IMR-90 (cell line): Measurements from ENCODE around the gene ACP6. TPM values are rescaled to one million over a fixed set of nuclear protein-coding genes. Genes with fewer than 3 reads are reported as not detected.

Experiments used
- ATAC-seq: fragments of 200-7000 bp; cut with Tn5 transposase; 2 replicates; pipeline ENCODE4 v1.9.1; 2020; ENCODE audit warnings: low read depth, mild to moderate bottlenecking, moderate library complexity
- BruUV-seq: library from RNA; stranded (reverse); fragments of 400-500 nt; replicated peaks from 2 replicates; lab custom pipeline; 2021; lab: Mats Ljungman, UMichigan
- CTCF ChIA-PET: fragments of 300-600 bp; formaldehyde crosslinking; extraction: SDS; loops from one replicate; lab custom pipeline; 2021; ENCODE audit warnings: antibody characterized with exemption; lab: Yijun Ruan, JAX
- POLR2A ChIA-PET: fragments of 300-600 bp; sonication (Branson Sonifier 250); formaldehyde crosslinking; loops from one replicate; lab custom pipeline; 2022; ENCODE audit warnings: antibody characterized with exemption; ENCODE audit not compliant: unreplicated experiment; lab: Charles Lee
- DNase-seq: peaks from one replicate; pipeline ENCODE4 v3.0.0; 2013
- H2AFZ ChIP-seq: replicated peaks from 2 replicates; pipeline ENCODE3; 2013; ENCODE audit warnings: low read length, mild to moderate bottlenecking; ENCODE audit not compliant: poor library complexity
- H2AK5ac ChIP-seq: 2 replicates; pipeline ENCODE4 v1.6.1; 2013; ENCODE audit warnings: low read depth, low read length, inconsistent platforms
- H2AK9ac ChIP-seq: replicated peaks from 2 replicates; pipeline ENCODE3; 2013; ENCODE audit warnings: mild to moderate bottlenecking, low read depth, low read length, moderate library complexity; ENCODE audit not compliant: poor library complexity
- H2BK120ac ChIP-seq: 2 replicates; pipeline ENCODE4 v1.6.1; 2013; ENCODE audit warnings: low read depth, low read length, inconsistent platforms
- H2BK15ac ChIP-seq: 3 replicates; pipeline ENCODE4 v1.6.1; 2013; ENCODE audit warnings: low read depth, low read length, inconsistent platforms
- H2BK20ac ChIP-seq: 2 replicates; pipeline ENCODE4 v1.6.1; 2013; ENCODE audit warnings: low read depth, mild to moderate bottlenecking, inconsistent platforms, low read length, moderate library complexity
- H2BK5ac ChIP-seq: 2 replicates; pipeline ENCODE4 v1.6.1; 2013; ENCODE audit warnings: mild to moderate bottlenecking, low read depth, low read length, inconsistent platforms; ENCODE audit not compliant: poor library complexity, severe bottlenecking
- H3K14ac ChIP-seq: replicated peaks from 2 replicates; pipeline ENCODE4 v1.6.1; 2013; ENCODE audit warnings: low read depth, low read length, inconsistent platforms
- H3K18ac ChIP-seq: 2 replicates; pipeline ENCODE4 v1.6.1; 2013; ENCODE audit warnings: low read depth, low read length, control low read depth
- H3K23ac ChIP-seq: 2 replicates; pipeline ENCODE4 v1.6.1; 2013; ENCODE audit warnings: low read depth, low read length, inconsistent platforms
- H3K27ac ChIP-seq: 2 replicates; pipeline ENCODE4 v1.5.1; 2013; ENCODE audit warnings: mild to moderate bottlenecking, control low read depth, low read length; ENCODE audit not compliant: insufficient read depth
- H3K27me3 ChIP-seq: 2 replicates; pipeline ENCODE4 v1.6.1; 2013; ENCODE audit warnings: low read length; ENCODE audit not compliant: control insufficient read depth, insufficient read depth
- H3K36me3 ChIP-seq: 2 replicates; pipeline ENCODE4 v1.6.1; 2013; ENCODE audit warnings: low read length, mixed read lengths; ENCODE audit not compliant: control insufficient read depth, insufficient read depth
- H3K4ac ChIP-seq: 2 replicates; pipeline ENCODE4 v1.6.1; 2013; ENCODE audit warnings: low read depth, low read length, inconsistent platforms
- H3K4me1 ChIP-seq: 2 replicates; pipeline ENCODE4 v1.6.1; 2013; ENCODE audit warnings: low read length, mixed read lengths; ENCODE audit not compliant: control insufficient read depth, insufficient read depth
- H3K4me2 ChIP-seq: 2 replicates; pipeline ENCODE4 v1.6.1; 2013; ENCODE audit warnings: low read depth, mild to moderate bottlenecking, control low read depth, low read length, moderate library complexity
- H3K4me3 ChIP-seq: 2 replicates; pipeline ENCODE4 v1.5.1; 2013; ENCODE audit warnings: low read depth, mild to moderate bottlenecking, control low read depth, low read length, moderate library complexity; ENCODE audit not compliant: insufficient read depth
- H3K56ac ChIP-seq: 2 replicates; pipeline ENCODE4 v1.6.1; 2013; ENCODE audit warnings: low read length, inconsistent platforms; ENCODE audit not compliant: insufficient read depth; ENCODE audit errors: extremely low read depth
- H3K79me1 ChIP-seq, 2 experiments: 2 replicates each; pipeline ENCODE4 v1.6.1; 2013; ENCODE audit warnings: low read length in 2 of 2, inconsistent platforms in 1 of 2, low read depth in 1 of 2
- H3K9ac ChIP-seq: 2 replicates; pipeline ENCODE4 v1.6.1; 2013; ENCODE audit warnings: low read depth, low read length, control low read depth
- H3K9me1 ChIP-seq: 2 replicates; pipeline ENCODE4 v1.6.1; 2013; ENCODE audit warnings: low read length, inconsistent platforms; ENCODE audit not compliant: insufficient read depth
- H3K9me3 ChIP-seq: 2 replicates; pipeline ENCODE4 v1.6.1; 2013; ENCODE audit warnings: low read length; ENCODE audit not compliant: control insufficient read depth, insufficient read depth
- H4K20me1 ChIP-seq: 2 replicates; pipeline ENCODE4 v1.6.1; 2013; ENCODE audit warnings: low read length, inconsistent platforms; ENCODE audit not compliant: insufficient read depth
- H4K5ac ChIP-seq: 2 replicates; pipeline ENCODE4 v1.6.1; 2013; ENCODE audit warnings: mild to moderate bottlenecking, low read depth, low read length, control low read depth
- H4K8ac ChIP-seq, 2 experiments: 2 replicates each; pipeline ENCODE4 v1.6.1; 2013; ENCODE audit warnings: low read depth in 2 of 2, low read length in 2 of 2, control low read depth in 1 of 2, inconsistent platforms in 1 of 2
- H4K91ac ChIP-seq: 2 replicates; pipeline ENCODE4 v1.6.1; 2013; ENCODE audit warnings: low read depth, low read length, inconsistent platforms; ENCODE audit not compliant: insufficient read depth
- BHLHE40 ChIP-seq: fragments of 150-350 bp; IDR thresholded peaks from 2 replicates; pipeline ENCODE4 v1.6.1; 2016; ENCODE audit warnings: mild to moderate bottlenecking, low read depth, low read length
- CEBPB ChIP-seq: IDR thresholded peaks from 2 replicates; pipeline ENCODE4 v1.6.1; 2012; ENCODE audit warnings: low read depth, low read length, improper control_type of control experiment
- CTCF ChIP-seq: conservative IDR thresholded peaks from 2 replicates; pipeline ENCODE4 v1.5.1; 2012; ENCODE audit warnings: mild to moderate bottlenecking, low read depth, low read length, improper control_type of control experiment
- FOS ChIP-seq: fragments of 150-350 bp; IDR thresholded peaks from 2 replicates; pipeline ENCODE4 v1.6.1; 2016; ENCODE audit warnings: low read depth, low read length
- MAZ ChIP-seq: IDR thresholded peaks from 2 replicates; pipeline ENCODE4 v1.6.1; 2012; ENCODE audit warnings: low read depth, mild to moderate bottlenecking, low read length, improper control_type of control experiment, moderate library complexity, borderline replicate concordance
- RAD21 ChIP-seq: IDR thresholded peaks from 2 replicates; pipeline ENCODE4 v1.6.1; 2012; ENCODE audit warnings: low read length, improper control_type of control experiment
- RCOR1 ChIP-seq: IDR thresholded peaks from 2 replicates; pipeline ENCODE4 v1.6.1; 2012; ENCODE audit warnings: mild to moderate bottlenecking, low read length, improper control_type of control experiment; ENCODE audit not compliant: insufficient replicate concordance
- RFX5 ChIP-seq: IDR thresholded peaks from 2 replicates; pipeline ENCODE4 v1.8.0; 2012; ENCODE audit warnings: low read depth, mild to moderate bottlenecking, low read length, moderate library complexity
- WGBS, 2 experiments: methylation state at CpG; one replicate each; pipeline versions ENCODE4 v1.1.5 to v1.1.7; 2013; ENCODE audit warnings: missing lambda C conversion rate in 2 of 2; ENCODE audit not compliant: insufficient read length in 1 of 2; ENCODE audit errors: extremely low coverage in 2 of 2; 5-methylcytosine and 5-hydroxymethylcytosine counted together
- dilution Hi-C: fragments of 300-500 bp; cut with HindIII; formaldehyde crosslinking; loops from one replicate; pipeline ENCODE4 v1.14.3; 2018; ENCODE audit warnings: low sequenced_read_pairs; ENCODE audit not compliant: unreplicated experiment
- in situ Hi-C: fragments of 300-500 bp; cut with MboI; formaldehyde crosslinking; loops from 3 replicates; pipeline ENCODE4 v1.14.3; 2019; ENCODE audit warnings: low sequenced_read_pairs, inconsistent platforms, mixed read lengths
- intact Hi-C: fragments of 100-400 bp; cut with micrococcal nuclease; formaldehyde crosslinking; loops from 2 replicates; pipeline ENCODE4 v1.10.0; 2022
- polyA plus RNA-seq, 3 experiments: library from polyadenylated mRNA; depleted of rRNA; stranded (reverse); fragments of >200 nt; gene quantifications; 2 replicates each; pipeline ENCODE4 v1.2.3, GENCODE V29; 2012; ENCODE audit warnings: low replicate concordance in 1 of 3
- total RNA-seq: library from RNA; depleted of rRNA; stranded (reverse); fragments of >200 nt; gene quantifications from 2 replicates; pipeline ENCODE4 v1.2.3, GENCODE V29; 2012
- TF ChIP-seq, protein P1 (sequence below): fragments of 150-350 bp; IDR thresholded peaks from 2 replicates; pipeline ENCODE4 v1.6.1; 2016; ENCODE audit warnings: low read depth, mild to moderate bottlenecking, low read length, moderate library complexity, borderline replicate concordance

ACP6 gene
- total and polyA plus RNA-seq, 2 of the 4 experiments (the other 2 are of a cell fraction), result 2.5 to 8.2 TPM

DNA sequence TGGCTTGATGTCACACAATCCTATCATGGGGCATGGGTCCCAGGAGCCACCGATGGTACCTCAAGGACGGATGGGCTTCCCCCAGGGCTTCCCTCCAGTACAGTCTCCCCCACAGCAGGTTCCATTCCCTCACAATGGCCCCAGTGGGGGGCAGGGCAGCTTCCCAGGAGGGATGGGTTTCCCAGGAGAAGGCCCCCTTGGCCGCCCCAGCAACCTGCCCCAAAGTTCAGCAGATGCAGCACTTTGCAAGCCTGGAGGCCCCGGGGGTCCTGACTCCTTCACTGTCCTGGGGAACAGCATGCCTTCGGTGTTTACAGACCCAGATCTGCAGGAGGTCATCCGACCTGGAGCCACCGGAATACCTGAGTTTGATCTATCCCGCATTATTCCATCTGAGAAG, 46.3 kb downstream of the ACP6 start:
- ChIA-PET POLR2A (no interaction called here), CTCF (no interaction called here)
- Histone ChIP-seq H3K27ac (no peak overlapping the region), H3K9me1 (peaks cover 3% of the 10 kb centered on the region; the same call in 1 of the 2 replicates), H2AFZ (no peak overlapping the region), H3K27me3 (no peaks in the 10 kb centered on the region), H4K20me1 (no peaks in the 10 kb centered on the region), H3K4me1 (no peaks in the 10 kb centered on the region), H3K79me1 (no peaks in the 10 kb centered on the region), H4K8ac (no peak overlapping the region), H3K23ac (no peak overlapping the region), H3K9ac (no peak overlapping the region), H3K18ac (no peak overlapping the region), H3K56ac (no peak overlapping the region), H4K5ac (no peak overlapping the region), H2BK20ac (no peak overlapping the region), H3K14ac (no peak overlapping the region), H2AK9ac (no peak overlapping the region), H2BK15ac (no peak overlapping the region), H2BK5ac (no peak overlapping the region), H3K4me2 (no peak overlapping the region), H2AK5ac (no peak overlapping the region), H3K9me3 (no peaks in the 10 kb centered on the region), H2BK120ac (no peak overlapping the region), H3K4ac (no peak overlapping the region), H4K91ac (no peak overlapping the region), H3K36me3 (peaks cover 35% of the 10 kb centered on the region), H3K4me3 (no peak overlapping the region)
- intact Hi-C loops (no loop called here), dilution Hi-C loops (no loop called here), in situ Hi-C loops (no loop called here)
- 85% methylated on average over 6 of the region's 8 CpGs; no CpG with 5 or more reads in 1 of the 2 experiments for WGBS, 2 experiments
- DNase-seq (no peak), ATAC-seq (no peak)
- no TSS peak for BruUV-seq
- TF ChIP-seq RAD21 (no peak), CEBPB (no peak), RFX5 (no peak), RCOR1 (no peak), BHLHE40 (no peak), FOS (no peak), CTCF (no peak), MAZ (no peak)
- TF ChIP-seq, protein P1, sequence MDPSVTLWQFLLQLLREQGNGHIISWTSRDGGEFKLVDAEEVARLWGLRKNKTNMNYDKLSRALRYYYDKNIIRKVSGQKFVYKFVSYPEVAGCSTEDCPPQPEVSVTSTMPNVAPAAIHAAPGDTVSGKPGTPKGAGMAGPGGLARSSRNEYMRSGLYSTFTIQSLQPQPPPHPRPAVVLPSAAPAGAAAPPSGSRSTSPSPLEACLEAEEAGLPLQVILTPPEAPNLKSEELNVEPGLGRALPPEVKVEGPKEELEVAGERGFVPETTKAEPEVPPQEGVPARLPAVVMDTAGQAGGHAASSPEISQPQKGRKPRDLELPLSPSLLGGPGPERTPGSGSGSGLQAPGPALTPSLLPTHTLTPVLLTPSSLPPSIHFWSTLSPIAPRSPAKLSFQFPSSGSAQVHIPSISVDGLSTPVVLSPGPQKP, result no peak
